Ramos (cell line): Measurements from ENCODE around the gene SASH3.

Experiments used
- in situ Hi-C: fragments of 300-500 bp; cut with MboI; formaldehyde crosslinking; loops from one replicate; pipeline ENCODE4 v1.14.3; 2022; ENCODE audit warnings: low sequenced_read_pairs; ENCODE audit not compliant: unreplicated experiment

Gene SASH3

GRCh38 chrX:129779747-129780146, at the start of gene SASH3:
SASH3 (plus strand) TSS chrX:129779949; CDS start chrX:129780098, 149 bp downstream.
- in situ Hi-C loops: no loop called here

- in situ Hi-C loops: loop anchor here (25.0 kb wide), 1 partner anchor 94 kb away; no protein-coding TSS in a partner anchor
These were observed 48.5 kb upstream of the SASH3 start for GRCh38 chrX:129731228-129731627.

DNA sequence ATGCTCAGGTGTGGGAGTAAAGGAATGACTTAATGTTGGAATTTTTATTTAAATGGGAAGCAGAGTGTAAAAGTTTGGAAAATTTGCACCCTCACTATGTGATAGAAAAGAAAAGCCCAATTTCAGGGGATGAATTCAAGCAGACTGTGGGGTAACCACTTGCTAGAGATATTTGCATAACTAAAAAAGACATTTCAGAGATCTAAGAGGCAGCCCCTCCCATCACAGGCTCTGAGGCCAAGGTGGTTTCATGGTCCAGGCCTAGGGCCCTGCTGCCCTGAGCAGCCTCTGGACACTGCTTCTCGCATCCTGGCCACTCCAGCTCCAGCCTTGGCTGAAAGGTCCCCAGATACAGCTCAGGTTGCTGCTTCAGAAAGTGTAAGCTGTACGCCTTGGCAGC, 46.9 kb upstream of the SASH3 start:
- in situ Hi-C loops: loop anchor here (25.0 kb wide), 1 partner anchor 96 kb away; no protein-coding TSS in a partner anchor

GRCh38 chrX:129733335-129733734, 46.4 kb upstream of the SASH3 start:
- in situ Hi-C loops: loop anchor here (25.0 kb wide), 1 partner anchor 96 kb away; no protein-coding TSS in a partner anchor

- in situ Hi-C loops: loop anchor here (25.0 kb wide), 1 partner anchor 99 kb away; no protein-coding TSS in a partner anchor
These were observed 43.3 kb upstream of the SASH3 start for GRCh38 chrX:129736491-129736890.

- in situ Hi-C loops: loop anchor here (25.0 kb wide), 1 partner anchor 101 kb away; no protein-coding TSS in a partner anchor
These were observed 41.8 kb upstream of the SASH3 start for GRCh38 chrX:129737916-129738315.

DNA sequence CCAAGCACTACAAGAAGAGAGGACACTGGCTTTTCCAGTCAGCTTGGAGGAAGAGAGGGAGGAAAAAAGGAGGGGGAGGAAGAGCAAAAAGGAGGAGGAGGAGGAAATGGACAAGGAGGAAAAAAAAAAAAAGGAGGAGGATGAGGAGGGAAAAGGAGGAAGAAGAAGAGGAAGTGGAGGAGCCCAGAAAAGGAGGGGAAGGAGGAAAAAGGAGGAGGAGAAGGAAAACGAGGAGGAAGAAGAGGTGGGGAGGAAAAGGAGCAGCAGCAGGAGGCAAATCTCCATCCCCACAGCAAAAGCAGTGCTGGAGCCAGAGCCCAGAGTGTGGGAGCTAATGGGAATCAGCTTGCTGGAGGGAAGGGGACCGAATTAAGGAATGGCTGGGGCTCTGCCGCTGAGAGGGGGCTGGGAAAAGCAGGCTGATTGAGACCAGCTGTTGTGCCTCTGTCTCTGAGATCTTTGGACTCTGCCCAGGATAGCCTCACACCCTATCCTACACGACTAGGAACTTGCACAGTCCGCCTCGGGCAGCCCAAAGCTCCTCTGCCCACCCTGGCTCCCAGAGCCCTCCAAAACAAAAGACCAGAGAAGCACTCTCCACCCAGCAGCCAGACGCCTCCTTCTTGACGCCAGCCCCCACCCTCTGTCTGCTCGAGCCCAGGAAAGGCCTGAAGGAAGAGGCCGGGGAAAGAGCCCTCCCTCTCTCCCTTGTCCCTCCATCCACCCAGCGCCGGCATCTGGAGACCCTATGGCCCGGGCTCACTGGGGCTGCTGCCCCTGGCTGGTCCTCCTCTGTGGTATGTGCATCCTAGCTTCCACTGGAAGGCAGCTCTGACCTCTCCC, 41.1 kb upstream of the SASH3 start, which contains the start of gene XPNPEP2:
TSS of gene XPNPEP2 (plus strand) at position 514 of the 843 bp plus-strand sequence. CDS start at position 749, 235 bp downstream.
- in situ Hi-C loops: loop anchor here (25.0 kb wide), 1 partner anchor 101 kb away; no protein-coding TSS in a partner anchor

- in situ Hi-C loops: loop anchor here (25.0 kb wide), 1 partner anchor 102 kb away; no protein-coding TSS in a partner anchor
These were observed 40.2 kb upstream of the SASH3 start for GRCh38 chrX:129739578-129739977.

- in situ Hi-C loops: loop anchor here (25.0 kb wide), 1 partner anchor 105 kb away; no protein-coding TSS in a partner anchor
These were observed 37.6 kb upstream of the SASH3 start for GRCh38 chrX:129741880-129742758.

DNA sequence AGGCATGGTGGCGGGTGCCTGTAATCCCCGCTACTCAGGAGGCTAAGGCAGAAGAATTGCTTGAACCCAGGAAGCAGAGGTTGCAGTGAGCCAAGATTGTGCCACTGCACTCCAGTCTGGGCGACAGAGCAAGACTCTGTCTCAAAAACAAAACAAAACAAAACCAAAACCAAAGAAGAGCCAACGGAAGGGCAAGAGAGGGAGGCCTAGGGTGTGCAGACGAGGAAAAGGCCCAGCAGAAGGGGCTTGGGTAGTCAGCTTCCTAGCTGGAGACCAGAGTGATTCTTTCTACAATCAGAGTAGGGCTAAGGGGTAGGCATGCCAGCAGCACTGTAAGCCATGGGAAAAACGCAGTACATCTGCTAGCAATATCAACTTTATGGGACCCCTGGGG, 37.0 kb upstream of the SASH3 start:
- in situ Hi-C loops: loop anchor here (25.0 kb wide), 1 partner anchor 105 kb away; no protein-coding TSS in a partner anchor

GRCh38 chrX:129743821-129744220, 35.9 kb upstream of the SASH3 start:
- in situ Hi-C loops: loop anchor here (25.0 kb wide), 1 partner anchor 107 kb away; no protein-coding TSS in a partner anchor

GRCh38 chrX:129744861-129745321, 34.9 kb upstream of the SASH3 start:
- in situ Hi-C loops: loop anchor here (25.0 kb wide), 1 partner anchor 108 kb away; no protein-coding TSS in a partner anchor

DNA sequence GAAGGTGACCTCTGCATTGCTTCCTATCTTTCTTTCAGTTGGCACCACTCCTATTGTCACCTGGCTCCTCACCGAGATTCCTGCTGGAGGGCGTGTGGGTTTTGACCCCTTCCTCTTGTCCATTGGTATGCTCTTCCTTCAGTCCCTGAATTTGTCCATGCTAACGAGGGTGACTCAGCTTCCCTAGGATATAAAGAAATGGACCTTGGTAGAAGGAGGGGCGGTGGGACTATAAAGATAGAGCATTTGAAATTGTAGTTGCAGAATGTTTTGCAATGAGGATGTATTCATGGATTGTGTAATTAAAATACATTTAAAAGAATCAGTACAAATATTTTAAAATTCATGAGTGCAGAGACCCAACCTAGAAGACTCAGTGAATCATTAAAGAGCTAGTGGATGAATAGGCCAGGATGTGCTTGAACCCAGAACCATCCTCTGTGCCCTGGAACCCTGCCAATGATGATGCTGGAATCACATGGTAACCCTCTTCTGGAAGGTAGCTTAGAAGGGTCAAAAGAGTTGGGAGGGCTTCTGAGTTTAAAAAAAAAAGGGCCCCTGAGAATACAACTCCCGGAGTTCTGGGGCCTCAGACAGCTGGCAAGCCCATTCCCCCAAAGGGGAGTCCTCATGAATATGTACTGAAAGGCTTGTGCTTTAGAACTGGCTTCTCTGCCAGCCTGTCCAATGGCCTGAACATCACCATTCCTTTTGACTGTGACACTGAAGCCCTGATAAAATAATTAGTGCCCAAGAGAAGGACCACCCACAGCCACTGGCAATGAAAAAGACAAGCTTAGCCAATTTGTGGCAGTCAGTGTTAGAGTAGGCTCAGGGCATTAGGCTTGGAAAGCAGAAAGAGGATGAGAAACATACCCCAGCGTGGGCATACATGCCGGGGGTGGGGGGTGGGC, 32.9 kb upstream of the SASH3 start:
- in situ Hi-C loops: loop anchor here (25.0 kb wide), 1 partner anchor 110 kb away; no protein-coding TSS in a partner anchor

DNA sequence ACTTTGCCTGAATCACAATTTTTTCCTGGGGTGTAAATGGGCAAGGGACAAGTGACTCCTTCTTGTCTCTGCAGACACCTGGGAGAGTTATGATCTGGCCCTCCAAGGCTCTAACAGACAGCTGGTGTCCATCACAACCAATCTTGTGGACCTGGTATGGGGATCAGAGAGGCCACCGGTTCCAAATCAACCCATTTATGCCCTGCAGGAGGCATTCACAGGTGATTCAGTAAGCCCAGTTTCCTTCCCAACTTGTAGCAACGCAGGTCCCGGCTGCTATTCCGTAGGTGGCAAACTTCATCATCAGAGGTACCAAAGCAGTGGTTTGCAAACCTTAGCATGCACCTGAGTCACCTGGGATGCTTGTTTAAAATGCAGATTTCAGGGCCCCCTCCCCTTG, 32.2 kb upstream of the SASH3 start:
- in situ Hi-C loops: loop anchor here (25.0 kb wide), 1 partner anchor 110 kb away; no protein-coding TSS in a partner anchor

- in situ Hi-C loops: loop anchor here (25.0 kb wide), 1 partner anchor 111 kb away; no protein-coding TSS in a partner anchor
These were observed 31.4 kb upstream of the SASH3 start for GRCh38 chrX:129748305-129748704.

- in situ Hi-C loops: loop anchor here (25.0 kb wide), 1 partner anchor 112 kb away; no protein-coding TSS in a partner anchor
These were observed 30.7 kb upstream of the SASH3 start for GRCh38 chrX:129749069-129749468.

- in situ Hi-C loops: loop anchor here (10.0 kb wide), 1 partner anchor 74 kb away; no protein-coding TSS in a partner anchor
These were observed 28.8 kb upstream of the SASH3 start for GRCh38 chrX:129750971-129751370.
